NCI-H526 (cell line): ENCODE results near the gene OVCH2.
"Not testable (repeated sequence)": the region's sequence is repeated elsewhere in the genome, so short reads cannot be mapped to it uniquely, and the experiment has no call there.

ENCODE experiments used
- DNase-seq, 2 experiments: peaks; one replicate each; lab custom pipeline; 2025; lab: John Stamatoyannopoulos, UW

The OVCH2 gene, protein sequence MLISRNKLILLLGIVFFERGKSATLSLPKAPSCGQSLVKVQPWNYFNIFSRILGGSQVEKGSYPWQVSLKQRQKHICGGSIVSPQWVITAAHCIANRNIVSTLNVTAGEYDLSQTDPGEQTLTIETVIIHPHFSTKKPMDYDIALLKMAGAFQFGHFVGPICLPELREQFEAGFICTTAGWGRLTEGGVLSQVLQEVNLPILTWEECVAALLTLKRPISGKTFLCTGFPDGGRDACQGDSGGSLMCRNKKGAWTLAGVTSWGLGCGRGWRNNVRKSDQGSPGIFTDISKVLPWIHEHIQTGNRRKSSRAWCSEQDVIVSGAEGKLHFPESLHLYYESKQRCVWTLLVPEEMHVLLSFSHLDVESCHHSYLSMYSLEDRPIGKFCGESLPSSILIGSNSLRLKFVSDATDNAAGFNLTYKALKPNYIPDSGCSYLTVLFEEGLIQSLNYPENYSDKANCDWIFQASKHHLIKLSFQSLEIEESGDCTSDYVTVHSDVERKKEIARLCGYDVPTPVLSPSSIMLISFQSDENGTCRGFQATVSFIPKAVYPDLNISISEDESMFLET

DNA sequence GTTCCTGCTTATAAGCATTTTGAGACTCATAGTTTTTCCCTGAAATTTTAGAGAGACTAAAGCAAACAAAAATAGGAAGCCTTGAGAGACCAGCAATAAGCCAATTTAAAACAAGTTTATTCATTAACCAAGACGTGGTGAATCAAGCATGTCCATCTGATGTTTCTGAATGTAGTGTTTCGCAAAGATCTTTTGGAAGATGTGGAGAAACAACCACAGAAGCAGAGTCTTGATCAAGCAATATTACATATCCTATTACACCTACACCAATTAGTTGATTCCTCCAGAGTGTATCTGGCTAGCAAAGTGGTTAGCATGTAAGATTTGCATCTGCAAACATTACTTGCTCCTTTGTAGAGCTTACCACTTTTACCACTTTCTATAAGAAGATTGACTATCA, at the start of gene OVCH2:
Gene OVCH2, minus strand, starts transcription at position 101 of the 400 bp plus-strand sequence. Its CDS starts 83 bp downstream, at position 18.
- peak in 1 of 2 experiments; percentile 14 for DNase-seq

DNA sequence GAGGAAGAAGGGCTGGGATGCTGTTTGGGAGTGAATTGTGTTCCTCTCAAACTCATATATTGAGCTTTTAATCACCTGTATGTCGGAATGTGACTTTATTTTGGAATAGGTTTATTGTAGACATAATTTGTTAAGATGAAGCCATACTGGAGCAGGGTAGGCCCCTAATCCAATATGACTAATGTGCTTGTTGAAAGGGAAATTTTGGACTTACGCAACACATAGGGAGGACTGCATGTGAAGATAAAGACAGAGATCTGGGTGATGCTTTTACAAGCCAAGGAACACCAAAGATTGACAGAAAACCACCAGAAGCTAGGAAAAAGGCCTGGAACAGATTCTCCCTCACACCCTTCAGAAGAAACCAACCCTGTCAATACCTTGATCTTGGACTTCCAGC, 43.2 kb upstream of the OVCH2 start:
- no peak for DNase-seq

GRCh38 chr11:7734767-7735166, 28.5 kb upstream of the OVCH2 start:
- DNase-seq: not testable (repeated sequence)

DNA sequence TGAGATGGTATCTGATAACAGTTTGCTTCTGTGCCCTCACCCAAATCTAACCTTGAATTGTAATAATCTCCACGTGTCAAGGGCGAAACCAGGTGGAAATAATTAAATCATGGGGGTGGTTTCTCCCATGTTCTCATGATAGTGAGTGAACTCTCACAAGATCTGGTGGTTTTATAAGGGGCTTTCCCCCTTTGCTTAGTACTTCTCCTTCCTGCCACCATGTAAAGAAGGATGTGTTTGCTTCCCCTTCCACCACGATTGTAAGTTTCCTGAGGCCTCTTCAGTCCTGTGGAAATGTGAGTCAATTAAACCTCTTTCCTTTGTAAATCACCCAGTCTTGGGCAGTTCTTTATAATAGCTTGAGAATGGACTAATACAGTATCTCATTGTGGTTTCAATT, 8.5 kb upstream of the OVCH2 start:
- DNase-seq: no peak

- DNase-seq: no peak
Observed at GRCh38 chr11:7703740-7704139, 2.5 kb downstream of the OVCH2 start.

- no peak for DNase-seq
Observed at GRCh38 chr11:7696424-7696823, 9.9 kb downstream of the OVCH2 start.

DNA sequence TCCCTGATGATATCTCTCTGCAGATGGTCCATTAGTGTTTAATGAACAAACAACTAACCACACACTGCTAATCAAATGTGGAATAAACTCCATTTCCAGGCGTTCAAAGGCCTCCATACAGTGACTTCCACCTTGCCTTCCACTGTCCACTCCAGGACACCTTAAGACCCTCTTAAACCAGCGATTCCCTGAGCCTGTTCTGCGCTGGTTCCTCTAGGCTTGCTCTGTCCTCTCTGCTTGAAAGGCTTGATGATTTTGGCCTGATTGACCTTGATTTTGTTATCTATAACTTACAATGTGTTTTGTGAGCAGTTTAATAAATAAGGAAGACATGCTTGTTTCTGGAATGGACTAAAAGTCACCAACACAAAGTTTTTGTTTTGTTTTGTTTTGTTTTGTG, 12.0 kb downstream of the OVCH2 start:
- no peak for DNase-seq

DNA sequence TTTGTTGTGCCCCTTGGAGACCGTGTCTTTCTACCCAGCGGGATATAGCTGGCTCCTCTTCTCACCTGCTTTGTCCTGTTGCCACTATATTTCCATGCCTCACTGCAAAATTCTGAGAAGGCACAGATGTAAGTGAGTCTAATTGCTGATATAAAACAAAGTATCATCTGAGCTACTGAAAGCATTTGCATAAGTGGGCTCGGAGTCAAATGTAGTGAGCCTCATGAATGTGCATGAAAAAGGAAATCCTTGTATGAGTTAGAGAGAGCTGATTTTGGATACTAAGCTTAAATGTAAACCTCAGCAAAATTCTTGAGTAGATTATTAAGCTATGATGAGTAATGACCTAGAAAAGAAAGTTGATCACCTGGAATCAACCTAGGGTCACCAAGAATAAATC, 13.9 kb downstream of the OVCH2 start:
- DNase-seq: peak; percentile 62 to 66

DNA sequence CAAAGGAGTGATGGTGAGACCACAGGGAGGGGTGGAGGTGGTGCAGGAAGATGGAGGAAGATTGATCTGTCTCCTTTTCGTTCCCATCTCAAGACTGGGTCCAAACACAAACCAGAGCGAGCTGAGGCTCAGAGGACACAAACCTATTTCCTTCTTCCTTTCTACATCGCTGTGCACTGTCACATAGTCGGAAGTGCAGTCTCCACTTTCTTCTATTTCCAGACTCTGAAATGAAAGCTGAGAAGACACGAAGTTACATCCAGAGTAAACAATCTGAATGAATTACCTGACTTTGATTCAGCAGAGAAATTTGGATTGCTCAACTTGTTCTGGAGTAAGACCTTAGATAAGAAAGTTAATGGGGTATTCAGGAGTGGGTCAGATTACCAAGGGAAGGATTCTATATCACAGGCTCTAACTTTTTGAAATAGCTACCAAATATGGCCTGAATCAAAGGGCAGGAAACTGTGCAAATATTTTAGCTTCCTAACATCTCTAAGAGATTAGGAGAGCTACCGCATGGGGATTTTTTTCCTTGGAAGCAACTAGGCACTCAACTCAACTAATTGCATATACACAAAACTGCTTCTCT, 14.4 kb downstream of the OVCH2 start:
- no peak for DNase-seq

DNA sequence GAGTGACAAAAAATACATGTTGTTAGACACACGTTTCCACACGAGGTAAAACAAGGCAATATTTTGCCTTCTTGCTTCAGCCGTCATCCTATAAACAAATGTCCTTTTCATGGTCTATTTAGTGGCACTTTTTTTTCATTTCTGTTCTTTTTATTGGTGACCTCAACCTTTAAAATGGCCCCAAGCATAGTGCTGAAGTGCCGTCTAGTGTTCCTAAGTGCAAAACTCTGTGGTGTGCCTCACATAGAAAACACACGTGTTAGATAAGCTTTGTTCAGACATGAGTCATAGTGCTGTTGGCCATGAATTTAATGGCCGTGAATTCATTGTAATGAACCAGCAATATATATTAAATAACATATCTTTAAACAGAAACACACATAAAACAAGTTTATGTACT, 15.6 kb downstream of the OVCH2 start:
- no peak for DNase-seq

- DNase-seq: no peak
Observed at GRCh38 chr11:7689239-7689638, 17.0 kb downstream of the OVCH2 start.

DNA sequence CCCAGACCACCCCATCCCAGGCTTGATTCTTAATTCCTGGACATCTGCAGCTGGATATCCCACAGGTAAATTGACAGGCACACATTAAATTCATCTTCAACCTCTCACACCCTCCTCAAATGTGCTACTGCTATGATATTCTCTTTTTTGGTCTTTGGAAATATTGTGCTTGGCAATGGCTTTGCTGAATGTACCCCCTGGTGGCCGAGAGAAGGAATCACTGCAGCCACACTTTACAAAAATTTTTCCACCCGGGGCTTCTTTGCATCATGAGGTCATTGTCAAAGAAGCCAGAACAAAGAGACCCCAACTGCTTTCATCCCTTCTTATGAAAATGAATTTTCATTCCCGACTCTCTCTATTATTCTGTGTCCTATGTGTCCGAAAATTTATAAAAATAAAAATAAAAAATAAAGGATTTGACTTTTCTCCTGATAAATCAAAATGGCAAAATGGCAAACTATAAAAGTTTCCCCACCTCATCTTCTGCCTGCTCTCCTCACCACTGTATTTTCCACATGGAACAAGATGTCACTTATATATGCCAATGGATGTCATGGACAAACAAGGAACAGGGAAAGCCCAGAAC, 17.9 kb downstream of the OVCH2 start:
- DNase-seq: peak in 1 of 2 experiments; percentile 51

DNA sequence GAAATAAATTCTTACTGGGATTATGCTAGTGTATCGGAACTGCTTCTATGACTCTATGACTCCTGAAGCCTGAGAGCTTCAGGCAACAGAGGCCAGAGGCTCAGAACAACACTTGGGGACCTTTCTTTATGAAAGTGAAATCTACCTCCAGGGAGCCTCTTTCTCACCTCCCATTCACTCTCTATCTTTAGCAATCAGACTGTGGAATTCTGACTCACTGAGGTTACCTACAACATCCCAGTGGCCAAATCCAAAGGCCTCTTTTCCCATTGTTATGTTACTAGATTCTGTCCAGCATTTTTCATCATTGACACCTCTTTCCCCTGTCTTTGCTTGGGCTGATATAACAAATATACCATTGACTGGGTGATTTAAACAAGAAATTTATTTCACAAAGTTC, 18.9 kb downstream of the OVCH2 start:
- DNase-seq: no peak

DNA sequence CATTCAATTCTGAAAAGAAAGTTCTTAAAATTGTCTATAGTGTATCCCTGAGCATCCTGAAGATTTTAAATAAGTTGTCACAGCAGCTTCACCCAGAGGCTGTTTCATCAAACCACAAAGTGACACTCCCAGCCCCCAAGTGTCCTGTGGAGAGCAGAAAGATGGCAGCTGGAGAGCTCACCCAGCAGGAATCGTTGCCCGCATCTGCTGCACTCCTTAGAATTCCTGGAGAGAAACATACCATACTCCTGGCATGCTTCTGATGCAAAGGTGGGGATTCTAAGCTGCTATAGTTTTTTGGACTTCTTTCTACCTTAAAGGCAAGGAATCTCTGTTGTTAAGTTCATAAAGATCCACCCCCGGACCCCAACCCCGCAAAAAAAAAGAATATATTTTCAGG, 19.5 kb downstream of the OVCH2 start:
- no peak for DNase-seq

DNA sequence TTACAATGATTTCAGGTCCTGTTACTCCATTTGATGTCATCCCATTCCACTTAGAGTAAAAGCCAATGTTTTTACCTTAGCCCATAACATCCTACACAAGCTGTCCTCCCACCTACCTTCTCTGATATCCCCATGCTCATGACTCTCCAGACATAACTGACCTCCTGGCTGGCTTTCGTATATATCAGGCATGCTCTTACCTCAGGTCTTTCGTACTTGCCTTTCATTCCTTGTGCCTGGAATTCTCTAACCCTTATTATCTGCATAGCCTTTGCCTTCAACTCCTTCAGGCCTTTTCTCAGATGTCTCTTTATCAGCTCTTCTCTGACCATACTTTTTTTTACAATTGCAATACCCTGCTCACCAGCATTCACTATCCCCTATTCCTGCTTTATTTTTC, 22.7 kb downstream of the OVCH2 start:
- no peak for DNase-seq

DNA sequence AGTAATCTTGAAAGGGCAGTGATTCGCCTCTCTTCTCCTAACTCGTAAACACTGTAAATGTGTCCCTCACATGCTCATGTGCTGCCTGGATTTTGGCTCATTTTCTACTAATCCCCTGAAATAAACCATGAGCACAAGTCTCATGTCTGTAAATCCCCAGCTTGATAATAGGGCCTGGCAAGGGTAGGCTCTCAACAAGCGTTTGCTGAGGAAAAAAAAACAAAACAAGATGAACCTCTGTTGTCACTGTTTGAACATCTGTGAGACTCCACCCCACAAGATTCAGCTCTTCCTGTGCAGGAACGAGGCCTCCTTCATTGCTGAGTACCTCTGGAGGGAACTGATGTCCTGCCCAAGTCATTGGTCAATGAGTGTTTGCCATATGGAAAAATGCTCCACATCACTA, 28.5 kb downstream of the OVCH2 start:
- DNase-seq: no peak

GRCh38 chr11:7677071-7677470, 29.2 kb downstream of the OVCH2 start:
- DNase-seq: no peak

DNA sequence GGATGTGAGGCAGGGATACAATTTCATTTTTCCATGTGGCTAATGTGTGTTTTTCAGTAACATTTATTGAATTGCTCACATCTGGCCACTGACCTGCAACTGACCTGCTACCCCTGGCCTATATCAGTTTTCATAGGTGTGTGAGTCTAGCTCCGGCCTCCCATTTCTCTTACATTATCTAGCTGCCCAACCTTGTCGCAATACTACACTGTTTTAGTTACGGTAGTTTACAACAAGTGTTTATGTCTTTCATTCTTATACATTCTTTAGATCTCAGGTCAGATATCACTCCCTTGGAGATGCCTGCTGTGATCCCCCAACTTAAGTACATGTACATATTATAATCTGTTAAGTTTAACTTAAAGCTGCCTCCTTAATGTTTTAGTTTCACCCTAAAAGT, 30.6 kb downstream of the OVCH2 start:
- DNase-seq: no peak

DNA sequence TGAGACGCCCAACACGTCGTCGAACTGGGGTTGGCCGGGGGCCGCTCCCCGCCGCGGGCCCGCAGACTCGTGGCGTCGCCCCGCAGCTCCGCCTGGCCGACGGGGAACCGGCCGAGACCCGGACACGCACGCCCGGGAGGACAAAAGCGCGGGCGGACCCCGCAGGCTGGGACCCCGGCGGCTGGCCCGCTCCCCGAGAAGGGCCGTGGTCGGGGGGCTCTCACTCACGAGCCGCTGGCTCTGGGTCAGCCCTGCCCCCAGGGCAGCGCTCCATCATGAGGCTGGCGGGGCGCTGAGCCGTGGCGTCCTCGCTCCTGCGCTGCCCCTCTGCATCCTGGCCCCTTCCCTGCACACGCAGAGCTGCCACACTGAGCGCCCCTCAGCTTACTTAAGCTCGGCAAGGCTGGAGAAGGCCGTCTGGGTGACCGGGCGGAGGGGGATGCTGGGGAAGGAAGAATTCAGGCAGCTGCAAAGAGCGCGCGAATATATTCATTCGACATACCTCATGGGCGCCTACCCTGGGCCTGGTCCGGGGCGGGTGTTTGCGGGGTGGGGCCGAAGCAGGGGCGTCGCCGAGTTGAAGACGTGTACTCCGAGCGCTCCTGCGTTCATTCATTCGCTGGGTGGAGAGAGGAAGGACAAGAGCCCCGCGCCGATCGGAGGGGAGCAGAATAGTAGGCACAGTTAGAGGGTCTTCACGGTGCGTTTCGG, 32.4 kb downstream of the OVCH2 start:
- DNase-seq: peak in 1 of 2 experiments; percentile 57

DNA sequence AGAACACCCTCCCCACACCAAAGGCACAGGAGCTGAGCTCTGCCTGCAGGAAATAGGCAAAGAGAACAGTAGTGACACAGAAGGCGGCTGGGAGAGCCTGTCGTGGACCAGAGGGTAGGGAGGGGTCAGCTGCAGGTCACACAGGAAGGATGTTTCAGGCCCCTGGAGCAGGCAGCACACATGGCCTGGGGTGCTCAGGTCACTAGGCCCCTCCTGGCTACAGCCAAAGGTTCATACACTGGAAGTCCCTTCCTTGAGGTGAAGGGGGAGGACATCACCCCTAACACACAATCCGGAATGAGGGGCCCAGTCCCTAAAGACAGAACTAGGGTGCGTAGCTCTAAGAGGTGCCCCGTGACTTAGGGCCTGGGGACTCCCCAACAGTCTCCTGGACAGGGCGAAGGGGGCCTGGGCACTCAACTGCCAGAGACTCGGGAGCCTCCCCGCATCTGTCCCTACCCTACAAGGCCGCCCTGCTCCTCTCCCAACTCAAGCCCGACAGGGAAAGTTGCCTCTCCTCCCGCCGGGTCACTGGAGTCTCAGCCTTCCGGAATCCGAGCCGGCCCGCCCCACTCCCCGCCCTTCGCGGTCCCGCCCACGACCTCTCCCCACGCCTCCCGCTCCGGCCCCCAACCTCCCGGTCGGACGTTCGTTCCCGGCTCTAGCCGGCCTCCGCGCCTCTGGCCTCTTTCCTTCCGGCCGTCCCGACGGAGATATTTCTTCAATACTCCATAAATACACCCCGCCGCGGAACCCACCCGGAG, 33.1 kb downstream of the OVCH2 start, which contains the start of gene CYB5R2:
Gene CYB5R2, minus strand, starts transcription at position 541 of the 764 bp plus-strand sequence. CDS start 675 bp downstream, outside the sequence.
- DNase-seq: peak in 1 of 2 experiments; percentile 25

GRCh38 chr11:7672276-7672959, 33.9 kb downstream of the OVCH2 start:
- DNase-seq: no peak
